ENCODE results near the gene DAB2.

Gene DAB2

GRCh38 chr5:39333104-39333503 is 91.7 kb downstream of the DAB2 start:
- no peak for DNase-seq

DNA sequence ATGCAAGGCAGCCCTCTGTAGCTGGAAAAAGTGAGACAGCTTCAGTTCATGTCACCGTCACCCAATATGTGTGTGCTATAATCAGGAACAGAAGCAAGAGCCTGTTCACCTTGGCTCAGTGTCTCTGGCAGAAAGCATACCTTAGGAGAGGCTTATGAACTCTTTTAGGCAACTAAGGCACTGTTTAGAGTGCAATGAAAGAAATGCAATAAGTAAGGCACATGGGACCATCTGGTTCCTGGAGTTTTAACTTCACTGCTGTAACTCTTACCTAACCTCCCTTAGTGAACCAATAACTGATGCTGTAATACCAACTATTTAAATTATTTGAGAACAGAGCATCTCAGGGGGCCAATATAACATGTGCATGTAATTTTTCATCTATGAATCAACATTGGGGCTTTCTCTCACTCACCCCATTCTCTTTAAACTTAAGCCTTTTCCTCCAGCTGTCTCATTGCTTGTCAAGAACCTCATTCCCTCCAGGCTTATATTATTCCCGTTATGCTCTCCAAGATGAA is 92.9 kb downstream of the DAB2 start:
- no peak for DNase-seq

GRCh38 chr5:39328731-39329130 is 96.0 kb downstream of the DAB2 start:
- no peak for DNase-seq

DNA sequence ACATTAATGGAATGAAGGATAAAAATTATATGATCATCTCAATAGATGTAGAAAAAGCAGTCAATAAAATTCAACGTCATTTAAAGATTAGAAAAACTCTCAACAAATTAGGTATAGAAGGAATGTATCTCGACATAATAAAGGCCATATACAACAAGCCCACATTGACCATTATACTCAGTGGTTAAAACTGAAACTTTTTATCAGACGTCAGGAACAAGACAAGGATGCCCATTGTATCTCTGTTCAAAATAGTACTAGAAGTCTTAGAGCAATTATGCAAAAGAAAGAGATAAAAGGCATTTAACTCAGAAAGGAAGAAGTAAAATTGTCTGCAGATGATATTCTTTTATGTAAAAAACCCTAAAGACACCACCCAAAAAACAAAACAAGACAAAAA is 101.2 kb downstream of the DAB2 start:
- no peak for DNase-seq
